GM06990 (cell line): ENCODE data around the gene THBS4.

Experiments used
- DNase-seq: peaks from one replicate; pipeline ENCODE4 v3.0.0-alpha.2; 2011; ENCODE audit not compliant: insufficient read length; ENCODE audit errors: extremely low read depth
- H3K27me3 ChIP-seq: replicated peaks from 2 replicates; pipeline ENCODE4 v1.6.0; 2011; ENCODE audit warnings: low read length; ENCODE audit not compliant: control insufficient read depth, insufficient read depth
- H3K36me3 ChIP-seq: 2 replicates; pipeline ENCODE4 v1.5.1; 2011; ENCODE audit warnings: low read length; ENCODE audit not compliant: control insufficient read depth, insufficient read depth
- H3K4me3 ChIP-seq: replicated peaks from 2 replicates; pipeline ENCODE4 v1.5.1; 2011; ENCODE audit warnings: low read depth, mild to moderate bottlenecking, control low read depth, low read length
- TF ChIP-seq, protein P1 (sequence below): IDR thresholded peaks from 2 replicates; pipeline ENCODE4 v1.5.1; 2011; ENCODE audit warnings: low read length, control low read depth, mild to moderate bottlenecking, inconsistent platforms; ENCODE audit not compliant: insufficient read depth, poor library complexity, severe bottlenecking

THBS4 gene

DNA sequence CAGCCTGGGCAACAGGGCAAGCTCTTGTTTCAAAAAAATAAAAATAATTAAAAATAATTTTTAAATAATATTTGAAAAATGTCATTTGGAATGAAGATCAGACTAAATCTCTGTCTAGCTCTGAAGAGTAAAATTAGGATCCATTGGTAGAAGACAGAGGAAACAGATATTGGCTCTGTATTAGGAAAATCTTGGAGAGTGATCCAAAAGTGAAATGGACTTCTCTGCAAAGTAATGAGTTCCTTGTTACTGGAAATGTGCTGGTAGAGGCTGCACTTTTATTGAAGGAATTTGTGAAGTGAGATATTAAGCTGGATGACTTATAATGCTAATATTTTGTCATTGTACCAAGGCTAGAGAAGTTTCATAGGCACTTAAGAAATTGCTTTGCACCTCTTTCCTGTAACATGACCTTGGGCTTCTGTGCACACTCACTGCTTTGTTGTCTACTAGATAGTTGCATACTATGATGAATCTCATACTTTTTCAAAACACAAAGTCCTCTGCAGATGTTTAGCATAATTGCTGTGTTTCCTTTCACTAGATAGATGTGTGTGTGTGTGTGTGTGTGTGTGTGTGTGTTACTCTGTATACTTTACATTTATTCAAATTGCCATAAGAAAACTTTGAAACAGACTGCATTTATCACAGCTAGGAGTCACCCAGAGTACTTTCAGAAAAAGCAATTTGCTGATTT lies 13.1 kb downstream of the THBS4 start:
- H3K36me3 ChIP-seq, result no peaks in the 10 kb centered on the region
- TF ChIP-seq, protein P1, sequence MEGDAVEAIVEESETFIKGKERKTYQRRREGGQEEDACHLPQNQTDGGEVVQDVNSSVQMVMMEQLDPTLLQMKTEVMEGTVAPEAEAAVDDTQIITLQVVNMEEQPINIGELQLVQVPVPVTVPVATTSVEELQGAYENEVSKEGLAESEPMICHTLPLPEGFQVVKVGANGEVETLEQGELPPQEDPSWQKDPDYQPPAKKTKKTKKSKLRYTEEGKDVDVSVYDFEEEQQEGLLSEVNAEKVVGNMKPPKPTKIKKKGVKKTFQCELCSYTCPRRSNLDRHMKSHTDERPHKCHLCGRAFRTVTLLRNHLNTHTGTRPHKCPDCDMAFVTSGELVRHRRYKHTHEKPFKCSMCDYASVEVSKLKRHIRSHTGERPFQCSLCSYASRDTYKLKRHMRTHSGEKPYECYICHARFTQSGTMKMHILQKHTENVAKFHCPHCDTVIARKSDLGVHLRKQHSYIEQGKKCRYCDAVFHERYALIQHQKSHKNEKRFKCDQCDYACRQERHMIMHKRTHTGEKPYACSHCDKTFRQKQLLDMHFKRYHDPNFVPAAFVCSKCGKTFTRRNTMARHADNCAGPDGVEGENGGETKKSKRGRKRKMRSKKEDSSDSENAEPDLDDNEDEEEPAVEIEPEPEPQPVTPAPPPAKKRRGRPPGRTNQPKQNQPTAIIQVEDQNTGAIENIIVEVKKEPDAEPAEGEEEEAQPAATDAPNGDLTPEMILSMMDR, result no peak
- no peak for DNase-seq
- no peaks in the 10 kb centered on the region; the same call in 1 of the 2 replicates for H3K27me3 ChIP-seq
- H3K4me3 ChIP-seq, result no peak overlapping the region

DNA sequence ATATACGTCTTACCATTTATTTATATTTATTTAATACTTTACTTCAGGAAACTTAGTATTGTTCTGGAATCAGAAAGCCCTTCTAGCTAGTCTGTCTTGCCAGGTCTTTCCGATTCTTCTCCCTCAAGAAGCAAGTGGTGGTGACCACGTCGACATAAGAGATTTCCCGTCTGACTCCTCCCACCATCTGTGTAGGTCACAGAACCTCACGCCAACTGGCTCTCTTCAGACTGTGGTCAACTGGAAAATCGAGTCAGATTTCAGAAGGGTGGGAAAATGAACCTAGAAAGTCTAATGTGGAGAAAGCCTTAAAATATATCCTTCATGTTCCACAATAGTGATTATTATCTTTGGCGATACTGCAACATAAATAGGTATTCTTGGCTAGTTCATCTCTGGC lies 17.3 kb downstream of the THBS4 start:
- H3K27me3 ChIP-seq, result no peaks in the 10 kb centered on the region
- TF ChIP-seq, protein P1, result no peak
- DNase-seq, result no peak
- H3K4me3 ChIP-seq, result no peak overlapping the region
- no peaks in the 10 kb centered on the region for H3K36me3 ChIP-seq

DNA sequence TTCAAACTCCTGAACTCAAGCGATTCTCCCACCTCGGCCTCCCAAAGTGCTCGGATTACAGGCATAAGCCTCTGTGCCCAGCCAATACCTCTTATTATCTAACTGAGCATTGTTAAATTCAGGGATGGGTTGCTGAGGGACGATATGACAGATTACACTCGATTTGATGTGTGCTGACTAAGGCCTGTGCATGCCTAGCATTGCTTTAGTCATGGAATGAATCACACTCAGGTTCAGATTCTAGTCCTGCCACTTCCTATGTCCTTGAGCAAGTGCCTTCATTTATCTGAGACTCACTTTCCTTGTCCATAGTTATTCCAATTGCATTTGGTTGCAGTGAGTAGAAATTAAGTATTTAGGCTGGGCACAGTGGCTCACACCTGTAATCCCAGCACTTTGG lies 19.5 kb downstream of the THBS4 start:
- Histone ChIP-seq H3K27me3 (no peaks in the 10 kb centered on the region), H3K4me3 (no peak overlapping the region), H3K36me3 (no peaks in the 10 kb centered on the region)
- TF ChIP-seq, protein P1, result no peak
- DNase-seq, result no peak

DNA sequence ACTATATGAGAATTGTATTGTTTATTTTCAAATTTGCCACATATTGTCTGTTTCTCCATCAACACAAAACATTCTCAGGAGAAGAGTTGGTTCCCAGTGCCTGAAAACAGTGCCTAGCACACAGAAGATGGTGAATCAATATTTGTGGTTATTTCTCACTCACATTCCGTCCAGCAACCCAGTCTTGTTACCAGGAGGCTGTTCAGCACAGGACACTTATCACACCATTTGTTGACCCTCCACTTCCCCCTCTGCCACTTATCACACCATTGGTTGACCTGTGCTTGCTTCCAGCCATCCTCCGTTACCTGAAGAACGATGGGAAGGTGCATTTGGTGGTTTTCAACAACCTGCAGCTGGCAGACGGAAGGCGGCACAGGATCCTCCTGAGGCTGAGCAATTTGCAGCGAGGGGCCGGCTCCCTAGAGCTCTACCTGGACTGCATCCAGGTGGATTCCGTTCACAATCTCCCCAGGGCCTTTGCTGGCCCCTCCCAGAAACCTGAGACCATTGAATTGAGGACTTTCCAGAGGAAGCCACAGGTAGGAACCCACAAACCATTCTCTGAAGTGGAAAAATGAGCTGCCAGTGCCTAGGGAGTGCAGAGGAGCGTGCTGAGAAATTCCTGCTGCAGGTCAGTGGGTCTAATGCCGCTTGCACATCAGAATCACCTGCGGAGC lies 20.5 kb downstream of the THBS4 start:
- Histone ChIP-seq H3K4me3 (no peak overlapping the region), H3K27me3 (no peaks in the 10 kb centered on the region), H3K36me3 (no peaks in the 10 kb centered on the region)
- TF ChIP-seq, protein P1, result no peak
- DNase-seq, result no peak

- H3K36me3 ChIP-seq, result no peaks in the 10 kb centered on the region
- TF ChIP-seq, protein P1, result no peak
- H3K27me3 ChIP-seq, result no peaks in the 10 kb centered on the region
- H3K4me3 ChIP-seq, result no peak overlapping the region
- no peak for DNase-seq
Observed at GRCh38 chr5:80057099-80057498, 22.0 kb downstream of the THBS4 start.
